Activated naive CD8-positive, alpha-beta T cell treated with anti-CD3 and anti-CD28 coated beads, Interleukin-2, amount 50 U/mL, for 24 hours (primary cell): Measurements from ENCODE around the gene RSF1.

Experiments used
- ATAC-seq: fragments of 150-1000 bp; cut with Tn5 transposase; one replicate; pipeline ENCODE4 v1.10.0; 2021
- DNase-seq: peaks from one replicate; pipeline ENCODE4 v3.0.0; 2021
- H3K27ac Mint-ChIP-seq: one replicate; pipeline ENCODE4 v1.8.0; 2021; ENCODE audit warnings: mild to moderate bottlenecking, mixed read lengths
- H3K27me3 Mint-ChIP-seq: one replicate; pipeline ENCODE4 v1.8.0; 2021; ENCODE audit warnings: mixed read lengths
- H3K36me3 Mint-ChIP-seq: one replicate; pipeline ENCODE4 v1.8.0; 2021; ENCODE audit warnings: low read depth, mixed read lengths
- H3K4me1 Mint-ChIP-seq: one replicate; pipeline ENCODE4 v1.8.0; 2021; ENCODE audit warnings: mixed read lengths
- H3K4me3 Mint-ChIP-seq: one replicate; pipeline ENCODE4 v1.8.0; 2021; ENCODE audit warnings: mild to moderate bottlenecking, moderate library complexity, mixed read lengths
- H3K9me3 Mint-ChIP-seq: one replicate; pipeline ENCODE4 v1.8.0; 2021; ENCODE audit warnings: mixed read lengths

RSF1 gene

GRCh38 chr11:77819921-77820564 is 479 bp downstream of the RSF1 start:
- DNase-seq = peak; percentile 48
- ATAC-seq = peak; percentile 5
- Mint-ChIP-seq H3K27me3 (no peaks in the 10 kb centered on the region), H3K4me1 (peaks cover 45% of the 10 kb centered on the region), H3K4me3 (peak overlapping the region; percentile 100), H3K27ac (peak overlapping the region; percentile 94), H3K9me3 (peaks cover under 1% of the 10 kb centered on the region), H3K36me3 (peaks cover 4% of the 10 kb centered on the region)

GRCh38 chr11:77819411-77819920 is 1.1 kb downstream of the RSF1 start:
- Mint-ChIP-seq H3K9me3 (peaks cover 4% of the 10 kb centered on the region), H3K4me1 (peaks cover 49% of the 10 kb centered on the region), H3K36me3 (peaks cover 6% of the 10 kb centered on the region), H3K27ac (peak overlapping the region; percentile 94), H3K27me3 (no peaks in the 10 kb centered on the region), H3K4me3 (peak overlapping the region; percentile 100)
- DNase-seq (peak; percentile 84), ATAC-seq (peak; percentile 79)

- ATAC-seq = no peak
- no peak overlapping the region for H3K27ac Mint-ChIP-seq
- no peak for DNase-seq
- peaks cover 24% of the 10 kb centered on the region for H3K36me3 Mint-ChIP-seq
- peaks cover 60% of the 10 kb centered on the region for H3K4me1 Mint-ChIP-seq
- peaks cover 4% of the 10 kb centered on the region for H3K9me3 Mint-ChIP-seq
- H3K4me3 Mint-ChIP-seq = no peak overlapping the region
- H3K27me3 Mint-ChIP-seq = no peaks in the 10 kb centered on the region
Observed at GRCh38 chr11:77815459-77815858, 5.1 kb downstream of the RSF1 start.

GRCh38 chr11:77814848-77815247 is 5.7 kb downstream of the RSF1 start:
- Mint-ChIP-seq H3K9me3 (peaks cover 4% of the 10 kb centered on the region), H3K36me3 (peaks cover 24% of the 10 kb centered on the region), H3K4me1 (peaks cover 65% of the 10 kb centered on the region), H3K27ac (no peak overlapping the region), H3K4me3 (no peak overlapping the region), H3K27me3 (no peaks in the 10 kb centered on the region)
- DNase-seq (no peak), ATAC-seq (no peak)

GRCh38 chr11:77813256-77813655 is 7.3 kb downstream of the RSF1 start:
- ATAC-seq (no peak), DNase-seq (no peak)
- Mint-ChIP-seq H3K27me3 (no peaks in the 10 kb centered on the region), H3K27ac (no peak overlapping the region), H3K36me3 (peaks cover 28% of the 10 kb centered on the region), H3K4me1 (peaks cover 63% of the 10 kb centered on the region), H3K4me3 (no peak overlapping the region), H3K9me3 (peaks cover 4% of the 10 kb centered on the region)

- Mint-ChIP-seq H3K4me3 (no peak overlapping the region), H3K9me3 (no peaks in the 10 kb centered on the region), H3K36me3 (peaks cover 16% of the 10 kb centered on the region), H3K4me1 (peaks cover 42% of the 10 kb centered on the region), H3K27ac (no peak overlapping the region), H3K27me3 (no peaks in the 10 kb centered on the region)
- DNase-seq (no peak), ATAC-seq (no peak)
Observed at GRCh38 chr11:77806993-77807392, 13.5 kb downstream of the RSF1 start.

- H3K36me3 Mint-ChIP-seq = peaks cover 16% of the 10 kb centered on the region
- no peak overlapping the region for H3K27ac Mint-ChIP-seq
- H3K4me3 Mint-ChIP-seq = no peak overlapping the region
- H3K27me3 Mint-ChIP-seq = no peaks in the 10 kb centered on the region
- no peaks in the 10 kb centered on the region for H3K9me3 Mint-ChIP-seq
- peaks cover 44% of the 10 kb centered on the region for H3K4me1 Mint-ChIP-seq
- DNase-seq (no peak), ATAC-seq (no peak)
Observed at GRCh38 chr11:77806415-77806814, 14.1 kb downstream of the RSF1 start.

GRCh38 chr11:77801477-77801876 is 19.0 kb downstream of the RSF1 start:
- no peak overlapping the region for H3K4me3 Mint-ChIP-seq
- H3K27ac Mint-ChIP-seq = no peak overlapping the region
- peaks cover 19% of the 10 kb centered on the region for H3K36me3 Mint-ChIP-seq
- no peak for ATAC-seq
- no peaks in the 10 kb centered on the region for H3K27me3 Mint-ChIP-seq
- peaks cover 59% of the 10 kb centered on the region for H3K4me1 Mint-ChIP-seq
- no peak for DNase-seq
- H3K9me3 Mint-ChIP-seq = no peaks in the 10 kb centered on the region

GRCh38 chr11:77800449-77800848 is 20.1 kb downstream of the RSF1 start:
- DNase-seq = no peak
- H3K4me1 Mint-ChIP-seq = peaks cover 64% of the 10 kb centered on the region
- H3K27ac Mint-ChIP-seq = no peak overlapping the region
- no peaks in the 10 kb centered on the region for H3K27me3 Mint-ChIP-seq
- no peaks in the 10 kb centered on the region for H3K9me3 Mint-ChIP-seq
- H3K4me3 Mint-ChIP-seq = no peak overlapping the region
- H3K36me3 Mint-ChIP-seq = peaks cover 19% of the 10 kb centered on the region
- no peak for ATAC-seq

- no peaks in the 10 kb centered on the region for H3K27me3 Mint-ChIP-seq
- H3K4me1 Mint-ChIP-seq = peaks cover 75% of the 10 kb centered on the region
- peak overlapping the region; percentile 65 for H3K27ac Mint-ChIP-seq
- H3K36me3 Mint-ChIP-seq = peaks cover 21% of the 10 kb centered on the region
- DNase-seq (no peak), ATAC-seq (no peak)
- H3K9me3 Mint-ChIP-seq = no peaks in the 10 kb centered on the region
- no peak overlapping the region for H3K4me3 Mint-ChIP-seq
Observed at GRCh38 chr11:77799338-77799737, 21.2 kb downstream of the RSF1 start.

GRCh38 chr11:77793972-77794371 is 26.6 kb downstream of the RSF1 start:
- no peak overlapping the region for H3K4me3 Mint-ChIP-seq
- DNase-seq (no peak), ATAC-seq (no peak)
- H3K4me1 Mint-ChIP-seq = peaks cover 61% of the 10 kb centered on the region
- no peak overlapping the region for H3K27ac Mint-ChIP-seq
- peaks cover 14% of the 10 kb centered on the region for H3K9me3 Mint-ChIP-seq
- peaks cover 51% of the 10 kb centered on the region for H3K36me3 Mint-ChIP-seq
- H3K27me3 Mint-ChIP-seq = no peaks in the 10 kb centered on the region

GRCh38 chr11:77791301-77791700 is 29.2 kb downstream of the RSF1 start:
- Mint-ChIP-seq H3K36me3 (peaks cover 44% of the 10 kb centered on the region), H3K4me3 (no peak overlapping the region), H3K4me1 (peaks cover 64% of the 10 kb centered on the region), H3K9me3 (peaks cover 14% of the 10 kb centered on the region), H3K27ac (no peak overlapping the region), H3K27me3 (no peaks in the 10 kb centered on the region)
- no peak for DNase-seq
- ATAC-seq = no peak

GRCh38 chr11:77789731-77790476 is 30.6 kb downstream of the RSF1 start:
- H3K36me3 Mint-ChIP-seq = peaks cover 44% of the 10 kb centered on the region
- peak overlapping the region; percentile 23 for H3K27ac Mint-ChIP-seq
- peaks cover 52% of the 10 kb centered on the region for H3K4me1 Mint-ChIP-seq
- peaks cover 14% of the 10 kb centered on the region for H3K9me3 Mint-ChIP-seq
- H3K27me3 Mint-ChIP-seq = no peaks in the 10 kb centered on the region
- H3K4me3 Mint-ChIP-seq = no peak overlapping the region
- ATAC-seq (peak; percentile 28), DNase-seq (no peak)

GRCh38 chr11:77789061-77789730 is 31.3 kb downstream of the RSF1 start:
- peak; percentile 24 for ATAC-seq
- Mint-ChIP-seq H3K9me3 (peaks cover 14% of the 10 kb centered on the region), H3K36me3 (peaks cover 42% of the 10 kb centered on the region), H3K4me3 (no peak overlapping the region), H3K4me1 (peaks cover 47% of the 10 kb centered on the region), H3K27me3 (no peaks in the 10 kb centered on the region), H3K27ac (peak overlapping the region; percentile 43)
- DNase-seq = no peak

GRCh38 chr11:77784572-77784971 is 36.0 kb downstream of the RSF1 start:
- no peak for ATAC-seq
- H3K27ac Mint-ChIP-seq = no peak overlapping the region
- H3K4me1 Mint-ChIP-seq = peaks cover 37% of the 10 kb centered on the region
- H3K36me3 Mint-ChIP-seq = peaks cover 12% of the 10 kb centered on the region
- no peaks in the 10 kb centered on the region for H3K9me3 Mint-ChIP-seq
- H3K27me3 Mint-ChIP-seq = no peaks in the 10 kb centered on the region
- no peak for DNase-seq
- H3K4me3 Mint-ChIP-seq = no peak overlapping the region
